ENCODE results near the gene CNTNAP2. TPM values are rescaled to one million over a fixed set of nuclear protein-coding genes. Genes with fewer than 3 reads are reported as not detected.
"Not testable (repeated sequence)": the region's sequence is repeated elsewhere in the genome, so short reads cannot be mapped to it uniquely, and the experiment has no call there.

The CNTNAP2 gene
- total and polyA plus RNA-seq, 8 donors, result 0.09 to 1.1 (median 0.38) TPM

- no peak overlapping the region for H3K4me3 ChIP-seq
- FAIRE-seq (no peak), ATAC-seq (no peak), DNase-seq (no peak)
- H3K36me3 ChIP-seq, result no peaks in the 10 kb centered on the region
- H3K27ac ChIP-seq, result no peak overlapping the region
- H3K4me1 ChIP-seq, result no peaks in the 10 kb centered on the region
- no peak for TF ChIP-seq CTCF (IDR thresholded peaks at IDR 0.05)
- peaks cover 0 to 1% (median 0%) of the 10 kb centered on the region in 4 donors for H3K27me3 ChIP-seq
- intact Hi-C loops (cut with DNase I), result no loop called here
- WGBS, 2 donors, result 77 to 86% methylated on average over 9 of the region's 9 CpGs
- no peaks in the 10 kb centered on the region for H3K9me3 ChIP-seq
Observed at GRCh38 chr7:148330822-148331221, 2214.2 kb downstream of the CNTNAP2 start.

DNA sequence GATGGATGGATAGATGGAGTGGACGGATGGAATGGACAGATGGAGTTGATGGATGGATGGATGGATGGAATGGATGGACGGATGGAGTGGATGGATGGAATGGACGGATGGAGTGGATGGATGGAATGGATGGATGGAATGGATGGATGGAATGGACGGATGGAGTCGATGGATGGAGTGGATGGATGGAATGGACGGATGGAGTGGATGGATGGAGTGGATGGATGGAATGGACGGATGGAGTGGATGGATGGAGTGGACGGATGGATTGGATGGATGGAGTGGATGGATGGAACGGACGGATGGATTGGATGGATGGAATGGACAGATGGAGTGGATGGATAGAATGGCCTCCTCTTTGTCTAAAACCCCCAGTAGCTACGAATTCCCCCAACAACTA, 2214.9 kb downstream of the CNTNAP2 start:
- intact Hi-C loops (cut with DNase I); H3K27me3 ChIP-seq; H3K27ac ChIP-seq; ATAC-seq; H3K4me3 ChIP-seq; H3K36me3 ChIP-seq; H3K9me3 ChIP-seq; H3K4me1 ChIP-seq: not testable (repeated sequence)
- DNase-seq (peak in 1 of 6 donors; percentile 11), FAIRE-seq (peak; percentile 97)
- WGBS, 2 donors, result 71 to 79% methylated on average over 11 of the region's 11 CpGs

GRCh38 chr7:148332191-148333186, 2215.9 kb downstream of the CNTNAP2 start:
- H3K4me3 ChIP-seq, result no peak overlapping the region
- DNase-seq, result no peak
- no peaks in the 10 kb centered on the region for H3K9me3 ChIP-seq
- H3K27ac ChIP-seq, result no peak overlapping the region
- intact Hi-C loops (cut with DNase I), result no loop called here
- peaks cover 0 to 18% (median 0%) of the 10 kb centered on the region in 4 donors for H3K27me3 ChIP-seq
- FAIRE-seq, result no peak
- WGBS, 2 donors, result 71 to 74% methylated on average over 8 of the region's 8 CpGs
- no peaks in the 10 kb centered on the region for H3K4me1 ChIP-seq
- H3K36me3 ChIP-seq, result no peaks in the 10 kb centered on the region
- TF ChIP-seq CTCF (IDR thresholded peaks at IDR 0.05), result no peak
- ATAC-seq, result no peak

GRCh38 chr7:148334441-148334956, 2217.9 kb downstream of the CNTNAP2 start:
- intact Hi-C loops (cut with DNase I), result no loop called here
- DNase-seq, result no peak
- H3K4me3 ChIP-seq, result no peak overlapping the region

More at GRCh38 chr7:148334441-148334956, 2217.9 kb downstream of the CNTNAP2 start:
- Histone ChIP-seq H3K36me3 (no peaks in the 10 kb centered on the region), H3K27ac (no peak overlapping the region), H3K27me3 (peaks cover 0 to 24% (median 0%) of the 10 kb centered on the region in 4 donors), H3K9me3 (no peaks in the 10 kb centered on the region), H3K4me1 (peaks cover 0 to 4% (median 3%) of the 10 kb centered on the region in 3 donors)
- FAIRE-seq (no peak), ATAC-seq (no peak)
- no peak for TF ChIP-seq CTCF (IDR thresholded peaks at IDR 0.05)
- WGBS, 2 donors, result 97 to 100% methylated on average over 1 of the region's 1 CpG
